HFFc6 (cell line): ENCODE data around the gene RPF1. TPM values are rescaled to one million over a fixed set of nuclear protein-coding genes. Genes with fewer than 3 reads are reported as not detected.
A peak's percentile ranks its signal among the peaks of the same experiment; 100 is the strongest.

Experiments used
- DNase-seq: peaks from one replicate; pipeline ENCODE4 v3.0.0-alpha.2; 2018
- H3K27ac Mint-ChIP-seq: 2 replicates; pipeline ENCODE4 v1.8.0; 2020; ENCODE audit warnings: mild to moderate bottlenecking, mixed read lengths
- H3K27me3 Mint-ChIP-seq: 2 replicates; pipeline ENCODE4 v1.8.0; 2021; ENCODE audit warnings: mild to moderate bottlenecking, moderate library complexity, mixed read lengths; ENCODE audit not compliant: insufficient read depth
- H3K36me3 Mint-ChIP-seq: 2 replicates; pipeline ENCODE4 v1.8.0; 2021; ENCODE audit warnings: low read depth, mixed read lengths
- H3K4me1 Mint-ChIP-seq: 2 replicates; pipeline ENCODE4 v1.8.0; 2020; ENCODE audit warnings: low read depth, mixed read lengths
- H3K4me3 Mint-ChIP-seq: 2 replicates; pipeline ENCODE4 v1.8.0; 2020; ENCODE audit warnings: mild to moderate bottlenecking, moderate library complexity, mixed read lengths
- H3K9me3 Mint-ChIP-seq: 2 replicates; pipeline ENCODE4 v1.8.0; 2020; ENCODE audit warnings: mild to moderate bottlenecking, mixed read lengths
- CTCF ChIP-seq: fragments of 200-600 bp; sonication (generic); IDR thresholded peaks from 2 replicates; pipeline ENCODE4 v1.5.0; 2021; ENCODE audit warnings: antibody characterized with exemption, mild to moderate bottlenecking
- total RNA-seq, 6 experiments: library from RNA; stranded (reverse); fragmentation: NEBNext Ultra II Directional; extraction: Animal tissue kit (Norgen Biotek cat#: 25700); gene quantifications; 2 replicates in 1 of 6; 3 replicates in 5 of 6; pipeline ENCODE4 v1.2.3, GENCODE V29; 2021

Gene RPF1
- total RNA-seq, 6 experiments from 2014 or later, result 29.4 to 43.0 (median 36.2) TPM

DNA sequence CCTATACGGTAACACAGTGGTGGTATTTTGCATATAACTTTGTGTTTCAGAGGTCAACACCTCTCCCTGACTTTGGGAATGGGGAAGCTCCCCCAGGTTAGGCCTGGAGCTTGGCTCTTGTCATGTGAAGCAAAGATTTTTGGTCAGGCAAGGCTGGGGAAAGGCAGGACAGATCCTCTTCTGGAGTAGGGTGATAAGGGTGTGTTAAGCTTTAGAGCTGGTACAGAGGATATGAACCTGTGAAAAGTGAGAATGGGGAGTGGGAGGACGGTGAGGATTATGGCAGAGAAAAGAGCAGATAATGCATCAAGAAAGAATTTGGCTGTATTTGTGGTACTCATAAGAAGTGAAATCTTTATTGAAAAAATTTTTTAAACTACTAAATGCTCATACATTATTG, 2.3 kb downstream of the RPF1 start:
- no peak overlapping the region for H3K27ac Mint-ChIP-seq
- H3K4me3 Mint-ChIP-seq, result peak overlapping the region; percentile 52
- no peak for DNase-seq
- peaks cover 48% of the 10 kb centered on the region for H3K4me1 Mint-ChIP-seq
- peaks cover 4% of the 10 kb centered on the region; the same call in 1 of the 2 replicates for H3K9me3 Mint-ChIP-seq
- H3K27me3 Mint-ChIP-seq, result peaks cover 2% of the 10 kb centered on the region
- peaks cover 35% of the 10 kb centered on the region for H3K36me3 Mint-ChIP-seq
- TF ChIP-seq CTCF, result no peak

DNA sequence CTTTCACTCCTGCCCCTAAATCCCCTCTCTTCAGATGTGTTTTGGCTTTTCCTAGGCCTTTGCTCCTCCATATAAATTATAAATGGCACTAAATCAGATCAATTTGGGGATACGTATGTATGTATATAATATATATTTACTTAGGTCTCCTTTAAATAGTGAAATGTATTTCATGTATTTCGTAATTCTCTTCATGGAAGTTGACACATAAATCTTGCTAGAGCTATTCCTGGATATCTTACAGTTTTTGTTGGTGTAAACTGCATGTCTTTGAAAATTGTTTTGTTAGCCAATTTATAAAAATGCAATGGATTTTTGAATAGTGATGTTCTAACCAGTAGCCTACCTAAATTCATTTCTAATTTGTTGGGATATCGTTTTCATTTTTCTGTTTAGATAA, 9.0 kb downstream of the RPF1 start:
- peaks cover 18% of the 10 kb centered on the region for H3K36me3 Mint-ChIP-seq
- no peak for TF ChIP-seq CTCF
- no peaks in the 10 kb centered on the region for H3K9me3 Mint-ChIP-seq
- H3K4me3 Mint-ChIP-seq, result no peak overlapping the region
- no peak for DNase-seq
- H3K27ac Mint-ChIP-seq, result no peak overlapping the region
- H3K4me1 Mint-ChIP-seq, result peaks cover 26% of the 10 kb centered on the region
- H3K27me3 Mint-ChIP-seq, result no peaks in the 10 kb centered on the region; the same call in 1 of the 2 replicates

GRCh38 chr1:84489766-84490165, 10.7 kb downstream of the RPF1 start:
- peak overlapping the region; percentile 39; the same call in 1 of the 2 replicates for H3K27ac Mint-ChIP-seq
- H3K36me3 Mint-ChIP-seq, result peaks cover 14% of the 10 kb centered on the region
- H3K9me3 Mint-ChIP-seq, result no peaks in the 10 kb centered on the region
- DNase-seq, result no peak
- H3K4me3 Mint-ChIP-seq, result no peak overlapping the region
- no peaks in the 10 kb centered on the region; the same call in 1 of the 2 replicates for H3K27me3 Mint-ChIP-seq
- peaks cover 14% of the 10 kb centered on the region for H3K4me1 Mint-ChIP-seq
- TF ChIP-seq CTCF, result no peak

GRCh38 chr1:84492726-84493125, 13.7 kb downstream of the RPF1 start:
- no peaks in the 10 kb centered on the region for H3K9me3 Mint-ChIP-seq
- no peak overlapping the region; the same call in 1 of the 2 replicates for H3K27ac Mint-ChIP-seq
- H3K4me1 Mint-ChIP-seq, result peaks cover 16% of the 10 kb centered on the region
- no peak for DNase-seq
- TF ChIP-seq CTCF, result no peak
- H3K4me3 Mint-ChIP-seq, result no peak overlapping the region
- peaks cover 27% of the 10 kb centered on the region for H3K36me3 Mint-ChIP-seq
- H3K27me3 Mint-ChIP-seq, result no peaks in the 10 kb centered on the region

DNA sequence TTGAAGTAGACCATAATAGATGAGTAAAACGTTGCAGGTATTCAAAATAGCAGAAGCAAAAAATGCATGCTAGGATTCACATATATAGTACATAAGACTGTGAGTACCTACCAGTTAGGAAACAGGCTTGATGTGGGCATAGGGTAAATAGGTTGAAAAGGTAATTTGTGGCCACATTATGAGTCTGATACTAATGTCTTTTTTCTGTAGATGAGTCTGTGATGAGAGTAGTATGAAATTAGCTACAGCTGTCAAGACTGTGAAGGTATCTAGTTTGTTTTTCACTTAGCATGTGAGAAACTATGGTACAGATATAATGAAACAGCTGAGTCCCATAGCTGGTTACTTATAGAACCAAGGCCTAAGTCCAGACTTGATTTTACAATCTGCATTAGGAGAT, 14.7 kb downstream of the RPF1 start:
- no peak for TF ChIP-seq CTCF
- Mint-ChIP-seq H3K4me3 (no peak overlapping the region), H3K27me3 (no peaks in the 10 kb centered on the region), H3K9me3 (no peaks in the 10 kb centered on the region), H3K27ac (no peak overlapping the region), H3K36me3 (peaks cover 31% of the 10 kb centered on the region), H3K4me1 (peaks cover 16% of the 10 kb centered on the region)
- no peak for DNase-seq

DNA sequence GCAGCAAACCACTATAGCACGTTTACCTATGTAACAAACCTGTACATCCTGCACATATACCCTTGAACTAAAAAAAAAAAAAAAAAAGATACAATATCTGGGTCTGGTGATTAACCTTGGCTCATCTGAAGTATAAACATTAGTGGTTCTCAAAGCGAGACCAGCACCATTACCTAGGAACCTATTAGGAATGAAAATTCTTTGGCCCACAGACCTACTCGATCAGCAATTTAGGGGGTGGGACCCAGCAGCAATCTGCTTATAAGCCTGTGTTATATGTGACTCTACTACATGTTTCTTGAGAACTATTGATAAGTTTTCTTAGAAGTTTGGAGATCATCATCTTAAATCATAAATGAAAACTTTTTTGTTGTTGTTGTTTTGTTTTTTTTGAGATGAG, 17.4 kb downstream of the RPF1 start:
- H3K27me3 Mint-ChIP-seq, result no peaks in the 10 kb centered on the region
- peaks cover 30% of the 10 kb centered on the region for H3K36me3 Mint-ChIP-seq
- H3K4me3 Mint-ChIP-seq, result no peak overlapping the region
- no peak for DNase-seq
- no peaks in the 10 kb centered on the region for H3K9me3 Mint-ChIP-seq
- TF ChIP-seq CTCF, result no peak
- no peak overlapping the region for H3K27ac Mint-ChIP-seq
- peaks cover 20% of the 10 kb centered on the region for H3K4me1 Mint-ChIP-seq
